Vagina (tissue), 2 donors: ENCODE data around the gene CD34.

Experiments used
- POLR2A ChIP-seq, 2 donors: fragments of 450-650 bp; IDR thresholded peaks; one replicate each; pipeline ENCODE4 v1.6.1; 2017; ENCODE audit warnings: antibody characterized with exemption in 2 of 2, mild to moderate bottlenecking in 2 of 2, moderate library complexity in 2 of 2
- TF ChIP-seq, protein P1 (sequence below), 3 experiments: fragments of 450-650 bp in 2 of 3; fragments of 200-600 bp in 1 of 3; sonication (generic) in 1 of 3; IDR thresholded peaks; one replicate each; pipeline ENCODE4 v1.5.1; 2017 to 2019; ENCODE audit warnings: antibody characterized with exemption in 3 of 3, mild to moderate bottlenecking in 2 of 3, moderate library complexity in 2 of 3

DNA sequence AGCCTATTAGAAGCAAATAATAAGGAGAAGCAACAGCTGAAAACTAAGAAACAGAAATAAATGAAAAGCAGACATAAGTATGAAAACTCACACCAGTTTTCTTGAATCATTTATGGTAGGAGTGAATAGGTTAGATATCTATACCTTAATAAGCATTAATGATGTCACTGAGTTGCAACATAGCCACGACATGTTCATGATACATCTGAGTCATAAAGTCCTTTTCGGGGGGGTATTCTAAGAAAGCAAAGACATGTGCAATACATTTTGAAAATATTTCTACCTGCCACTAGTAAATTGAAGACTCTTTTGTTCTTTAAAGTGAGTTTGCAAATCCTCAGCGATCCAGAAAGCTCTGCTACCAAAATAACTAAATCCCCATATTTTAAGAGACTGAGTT, 7.2 kb downstream of the CD34 start:
- TF ChIP-seq, protein P1, sequence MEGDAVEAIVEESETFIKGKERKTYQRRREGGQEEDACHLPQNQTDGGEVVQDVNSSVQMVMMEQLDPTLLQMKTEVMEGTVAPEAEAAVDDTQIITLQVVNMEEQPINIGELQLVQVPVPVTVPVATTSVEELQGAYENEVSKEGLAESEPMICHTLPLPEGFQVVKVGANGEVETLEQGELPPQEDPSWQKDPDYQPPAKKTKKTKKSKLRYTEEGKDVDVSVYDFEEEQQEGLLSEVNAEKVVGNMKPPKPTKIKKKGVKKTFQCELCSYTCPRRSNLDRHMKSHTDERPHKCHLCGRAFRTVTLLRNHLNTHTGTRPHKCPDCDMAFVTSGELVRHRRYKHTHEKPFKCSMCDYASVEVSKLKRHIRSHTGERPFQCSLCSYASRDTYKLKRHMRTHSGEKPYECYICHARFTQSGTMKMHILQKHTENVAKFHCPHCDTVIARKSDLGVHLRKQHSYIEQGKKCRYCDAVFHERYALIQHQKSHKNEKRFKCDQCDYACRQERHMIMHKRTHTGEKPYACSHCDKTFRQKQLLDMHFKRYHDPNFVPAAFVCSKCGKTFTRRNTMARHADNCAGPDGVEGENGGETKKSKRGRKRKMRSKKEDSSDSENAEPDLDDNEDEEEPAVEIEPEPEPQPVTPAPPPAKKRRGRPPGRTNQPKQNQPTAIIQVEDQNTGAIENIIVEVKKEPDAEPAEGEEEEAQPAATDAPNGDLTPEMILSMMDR (IDR thresholded peaks at IDR 0.05) = no peak
- TF ChIP-seq POLR2A (IDR thresholded peaks at IDR 0.05) = no peak
